Measurements from ENCODE around the gene ZNF385C. TPM values are rescaled to one million over a fixed set of nuclear protein-coding genes. Genes with fewer than 3 reads are reported as not detected.

The ZNF385C gene
- total and polyA plus RNA-seq, 3 donors from 2014 or later, result 17.9 to 26.6 (median 21.4) TPM

GRCh38 chr17:42000413-42001133 is 97.7 kb downstream of the ZNF385C start:
- H3K9me3 ChIP-seq, result no peaks in the 10 kb centered on the region
- H3K27ac ChIP-seq, result no peak overlapping the region
- H3K4me3 ChIP-seq, result no peak overlapping the region
- 90 to 91% methylated on average over 3 of the region's 3 CpGs for WGBS, 2 donors
- H3K36me3 ChIP-seq (ENCODE audit: low read depth, missing control alignments), result no peaks in the 10 kb centered on the region
- H3K4me1 ChIP-seq, result no peaks in the 10 kb centered on the region
- intact Hi-C loops (cut with DNase I; ENCODE audit: low total_unique reads), result no loop called here
- DNase-seq, result no peak
- TF ChIP-seq POLR2A (IDR thresholded peaks at IDR 0.05), result no peak
- TF ChIP-seq, protein P1, sequence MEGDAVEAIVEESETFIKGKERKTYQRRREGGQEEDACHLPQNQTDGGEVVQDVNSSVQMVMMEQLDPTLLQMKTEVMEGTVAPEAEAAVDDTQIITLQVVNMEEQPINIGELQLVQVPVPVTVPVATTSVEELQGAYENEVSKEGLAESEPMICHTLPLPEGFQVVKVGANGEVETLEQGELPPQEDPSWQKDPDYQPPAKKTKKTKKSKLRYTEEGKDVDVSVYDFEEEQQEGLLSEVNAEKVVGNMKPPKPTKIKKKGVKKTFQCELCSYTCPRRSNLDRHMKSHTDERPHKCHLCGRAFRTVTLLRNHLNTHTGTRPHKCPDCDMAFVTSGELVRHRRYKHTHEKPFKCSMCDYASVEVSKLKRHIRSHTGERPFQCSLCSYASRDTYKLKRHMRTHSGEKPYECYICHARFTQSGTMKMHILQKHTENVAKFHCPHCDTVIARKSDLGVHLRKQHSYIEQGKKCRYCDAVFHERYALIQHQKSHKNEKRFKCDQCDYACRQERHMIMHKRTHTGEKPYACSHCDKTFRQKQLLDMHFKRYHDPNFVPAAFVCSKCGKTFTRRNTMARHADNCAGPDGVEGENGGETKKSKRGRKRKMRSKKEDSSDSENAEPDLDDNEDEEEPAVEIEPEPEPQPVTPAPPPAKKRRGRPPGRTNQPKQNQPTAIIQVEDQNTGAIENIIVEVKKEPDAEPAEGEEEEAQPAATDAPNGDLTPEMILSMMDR (IDR thresholded peaks at IDR 0.05), result no peak
- H3K27me3 ChIP-seq, result no peaks in the 10 kb centered on the region

GRCh38 chr17:41998497-41998896 is 99.8 kb downstream of the ZNF385C start:
- TF ChIP-seq, protein P1 (IDR thresholded peaks at IDR 0.05), result no peak
- no peak for TF ChIP-seq POLR2A (IDR thresholded peaks at IDR 0.05)
- H3K27ac ChIP-seq, result no peak overlapping the region
- 36 to 38% methylated on average over 2 of the region's 2 CpGs for WGBS, 2 donors
- no peak for DNase-seq
- no peaks in the 10 kb centered on the region for H3K27me3 ChIP-seq
- intact Hi-C loops (cut with DNase I; ENCODE audit: low total_unique reads), result no loop called here
- no peaks in the 10 kb centered on the region for H3K4me1 ChIP-seq
- no peaks in the 10 kb centered on the region for H3K36me3 ChIP-seq (ENCODE audit: low read depth, missing control alignments)
- no peak overlapping the region for H3K4me3 ChIP-seq
- H3K9me3 ChIP-seq, result no peaks in the 10 kb centered on the region

DNA sequence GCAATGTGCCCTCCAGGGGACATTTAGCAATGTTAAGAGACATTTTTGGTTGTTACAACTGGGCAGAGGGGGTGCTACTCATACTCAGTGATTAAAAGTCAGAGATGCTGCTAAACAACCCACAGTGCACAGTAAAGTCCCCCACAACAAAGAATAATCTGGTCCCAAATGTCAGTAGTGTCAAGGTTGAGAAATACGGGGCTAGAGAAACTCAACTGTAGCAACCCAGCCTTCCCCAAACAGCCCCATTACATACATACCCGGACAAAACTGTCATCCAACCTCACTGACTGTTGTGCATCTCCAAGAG is 101.5 kb downstream of the ZNF385C start:
- TF ChIP-seq, protein P1 (IDR thresholded peaks at IDR 0.05), result no peak
- no peak overlapping the region for H3K4me3 ChIP-seq
- H3K36me3 ChIP-seq (ENCODE audit: low read depth, missing control alignments), result no peaks in the 10 kb centered on the region
- no peak overlapping the region for H3K27ac ChIP-seq
- intact Hi-C loops (cut with DNase I; ENCODE audit: low total_unique reads), result no loop called here
- 92 to 98% methylated on average over 2 of the region's 2 CpGs for WGBS, 2 donors
- no peak for DNase-seq
- H3K4me1 ChIP-seq, result no peaks in the 10 kb centered on the region
- no peaks in the 10 kb centered on the region for H3K27me3 ChIP-seq
- H3K9me3 ChIP-seq, result no peaks in the 10 kb centered on the region

DNA sequence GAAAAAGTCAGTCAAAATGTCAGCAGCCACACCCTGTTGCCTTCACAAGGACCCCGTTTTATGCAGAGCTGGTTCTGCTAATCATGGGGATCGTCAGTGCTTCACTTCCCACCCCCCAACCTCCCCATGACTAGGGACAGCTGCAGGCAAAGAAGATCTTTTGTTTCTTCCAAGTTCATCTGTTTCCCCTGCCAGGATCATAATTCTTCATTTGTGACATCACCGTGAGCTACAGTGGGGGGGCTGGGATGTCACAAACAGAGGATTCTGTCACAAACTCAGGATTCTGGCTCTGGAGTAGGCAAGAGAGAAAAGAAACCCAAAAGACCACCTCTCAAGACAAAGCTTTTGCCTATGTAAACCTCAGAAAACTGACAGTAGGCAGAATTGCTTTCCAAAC is 105.7 kb downstream of the ZNF385C start:
- 64% methylated on average over 3 of the region's 3 CpGs for WGBS, 2 donors
- TF ChIP-seq POLR2A (IDR thresholded peaks at IDR 0.05), result no peak
- TF ChIP-seq, protein P1 (IDR thresholded peaks at IDR 0.05), result no peak
- H3K27me3 ChIP-seq, result no peaks in the 10 kb centered on the region
- no peak for DNase-seq
- intact Hi-C loops (cut with DNase I; ENCODE audit: low total_unique reads), result no loop called here
- no peaks in the 10 kb centered on the region for H3K9me3 ChIP-seq
- H3K27ac ChIP-seq, result no peak overlapping the region
- H3K36me3 ChIP-seq (ENCODE audit: low read depth, missing control alignments), result no peaks in the 10 kb centered on the region
- no peaks in the 10 kb centered on the region for H3K4me1 ChIP-seq
- H3K4me3 ChIP-seq, result no peak overlapping the region

Data from testis (tissue), 3 donors.